Esophagus muscularis mucosa (tissue), 3 donors: ENCODE measurements around the gene IFNGR1.

Source experiments
- CTCF ChIP-seq, 3 experiments: fragments of 200-600 bp in 2 of 3; fragments of 450-650 bp in 1 of 3; sonication (generic) in 2 of 3; IDR thresholded peaks; one replicate each; pipeline ENCODE4 v1.5.1; 2017 to 2019; ENCODE audit warnings: antibody characterized with exemption in 3 of 3, mild to moderate bottlenecking in 2 of 3, moderate library complexity in 1 of 3
- POLR2A ChIP-seq: fragments of 450-650 bp; IDR thresholded peaks from one replicate; pipeline ENCODE4 v1.6.1; 2017; ENCODE audit warnings: antibody characterized with exemption, moderate library complexity, mild to moderate bottlenecking, low read depth

GRCh38 chr6:137201006-137201405 lies 18.2 kb downstream of the IFNGR1 start:
- TF ChIP-seq POLR2A, result no peak
- no peak for TF ChIP-seq CTCF (IDR thresholded peaks at IDR 0.05)
